Islet precursor cell (in vitro differentiated cells): ENCODE measurements around the gene RETREG2.

Experiments
- DNase-seq: peaks from one replicate; pipeline ENCODE4 v3.0.0-alpha.2; 2018

Gene RETREG2, protein sequence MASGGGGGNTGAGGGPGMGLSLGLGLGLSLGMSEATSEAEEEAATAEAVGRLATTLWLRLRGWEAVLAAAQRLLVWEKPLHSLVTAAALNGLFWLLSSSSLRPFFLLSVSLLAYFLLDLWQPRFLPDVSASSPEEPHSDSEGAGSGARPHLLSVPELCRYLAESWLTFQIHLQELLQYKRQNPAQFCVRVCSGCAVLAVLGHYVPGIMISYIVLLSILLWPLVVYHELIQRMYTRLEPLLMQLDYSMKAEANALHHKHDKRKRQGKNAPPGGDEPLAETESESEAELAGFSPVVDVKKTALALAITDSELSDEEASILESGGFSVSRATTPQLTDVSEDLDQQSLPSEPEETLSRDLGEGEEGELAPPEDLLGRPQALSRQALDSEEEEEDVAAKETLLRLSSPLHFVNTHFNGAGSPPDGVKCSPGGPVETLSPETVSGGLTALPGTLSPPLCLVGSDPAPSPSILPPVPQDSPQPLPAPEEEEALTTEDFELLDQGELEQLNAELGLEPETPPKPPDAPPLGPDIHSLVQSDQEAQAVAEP

DNA sequence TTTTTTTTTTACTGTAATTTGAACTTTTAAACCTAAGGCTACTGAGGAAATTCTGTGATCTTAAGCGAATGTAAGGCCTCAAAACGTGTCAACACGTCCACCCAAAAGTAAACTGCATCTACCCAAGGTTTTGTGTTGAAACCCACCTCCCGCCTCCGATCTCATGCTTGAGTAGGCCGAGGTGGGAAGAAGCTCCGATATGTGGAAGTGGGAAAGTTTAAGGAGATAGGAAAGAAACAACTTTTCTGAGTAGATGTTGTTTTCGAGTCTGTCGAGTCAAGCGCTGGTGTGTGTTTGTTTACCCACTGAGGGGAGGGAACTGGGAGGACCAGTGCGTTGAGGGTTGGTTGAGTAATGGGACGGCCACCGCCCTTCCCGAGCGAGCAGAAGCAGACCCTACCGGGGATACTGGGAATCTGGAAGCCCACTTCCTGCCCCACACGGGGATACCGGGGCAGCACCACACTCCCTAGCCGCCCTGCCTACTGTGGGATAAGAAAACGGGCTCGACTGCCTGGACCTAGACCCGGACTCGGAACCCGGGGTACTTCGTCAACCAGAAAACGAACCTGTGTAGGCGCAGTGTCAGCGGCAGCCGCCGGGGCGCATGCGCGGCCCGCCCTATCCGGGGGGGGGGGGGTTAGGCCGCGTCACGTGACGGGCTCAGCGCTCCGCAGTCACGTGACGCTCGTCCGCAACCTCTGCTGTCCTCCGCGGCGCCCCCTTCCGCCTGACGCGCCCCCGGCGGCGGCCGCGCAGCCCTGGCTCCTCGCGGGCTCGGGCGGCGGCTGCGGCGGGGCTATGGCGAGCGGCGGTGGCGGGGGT, at the start of gene RETREG2:
Gene RETREG2 (plus strand): TSS at position 724 of the 825 bp plus-strand sequence. CDS start 78 bp downstream, at position 802.
- peak; percentile 95 for DNase-seq

DNA sequence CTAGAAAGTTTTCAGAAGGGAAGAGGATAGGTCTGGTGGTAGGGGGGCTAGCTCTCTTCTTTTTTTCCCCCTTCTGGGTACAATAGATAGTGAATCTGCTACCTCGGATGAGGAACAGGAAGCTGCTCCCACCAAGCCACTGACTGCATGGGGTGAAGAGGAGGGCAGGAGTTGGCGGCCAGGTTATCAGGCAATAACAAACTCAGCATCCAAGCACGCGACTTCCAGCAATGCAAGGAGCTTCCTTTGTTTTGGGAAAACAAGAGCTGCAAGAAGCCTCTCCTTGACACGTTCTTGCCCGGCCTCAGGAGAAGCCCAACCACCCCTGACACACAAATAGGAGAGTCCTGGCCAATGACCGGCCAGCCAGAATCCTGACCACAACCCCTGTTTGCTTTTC, 49.7 kb upstream of the RETREG2 start:
- no peak for DNase-seq

DNA sequence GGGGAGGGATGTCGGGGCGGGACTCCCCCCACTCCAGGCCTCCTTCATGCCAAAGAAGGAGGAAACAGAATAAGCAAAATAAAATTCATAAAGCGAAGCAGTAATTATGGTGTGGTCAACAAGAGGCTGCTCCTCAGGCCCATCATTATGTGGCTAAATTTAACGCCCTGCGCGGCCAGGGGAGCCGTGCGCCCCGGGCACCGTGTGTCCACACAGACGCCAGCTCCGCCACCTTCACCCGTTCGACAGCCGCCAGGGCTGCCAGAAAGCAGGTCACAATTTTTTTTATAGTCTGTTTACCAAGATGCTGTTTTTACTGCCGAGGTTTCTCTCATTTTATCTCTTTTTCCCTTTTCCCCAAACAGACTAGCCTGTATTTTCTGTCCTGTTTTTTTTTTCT, 48.5 kb upstream of the RETREG2 start:
- DNase-seq: no peak

DNA sequence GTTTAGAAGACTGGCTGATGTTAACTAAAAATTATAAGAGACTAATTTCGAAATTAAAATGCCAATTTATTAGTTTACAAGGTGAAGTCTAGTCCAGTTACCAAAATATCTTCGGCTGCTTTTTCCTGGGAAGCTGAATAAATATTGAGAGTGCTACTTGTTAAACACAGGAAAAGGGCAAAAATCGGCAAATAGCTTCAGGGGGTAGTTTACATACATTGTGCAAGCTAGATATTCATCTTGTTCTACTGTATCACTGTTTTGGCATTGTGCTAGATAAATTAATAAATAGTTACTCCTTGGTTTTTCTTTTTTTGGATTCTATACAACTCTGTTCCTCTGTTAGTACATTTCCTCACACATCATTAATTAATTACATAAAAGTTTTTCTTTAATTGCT, 46.7 kb upstream of the RETREG2 start:
- DNase-seq: no peak

DNA sequence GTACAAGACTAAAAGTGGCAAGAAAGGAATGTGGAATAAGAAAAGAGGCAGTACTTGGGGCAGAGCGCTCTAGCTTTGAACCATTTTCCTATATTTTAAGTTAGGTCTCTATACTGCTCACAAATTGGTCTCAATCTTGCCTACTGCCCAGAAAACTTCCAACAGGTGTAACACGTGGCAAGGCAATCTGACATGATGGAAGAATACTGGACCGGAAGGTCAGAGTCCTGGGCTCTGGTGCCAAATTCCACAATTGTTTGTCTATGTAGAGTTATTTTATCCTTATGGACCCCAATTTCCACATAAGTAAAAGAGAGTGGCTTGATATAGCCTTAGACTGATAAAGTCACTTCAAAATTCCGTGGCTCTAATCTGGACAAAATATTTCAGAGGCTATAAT, 46.3 kb upstream of the RETREG2 start:
- no peak for DNase-seq

DNA sequence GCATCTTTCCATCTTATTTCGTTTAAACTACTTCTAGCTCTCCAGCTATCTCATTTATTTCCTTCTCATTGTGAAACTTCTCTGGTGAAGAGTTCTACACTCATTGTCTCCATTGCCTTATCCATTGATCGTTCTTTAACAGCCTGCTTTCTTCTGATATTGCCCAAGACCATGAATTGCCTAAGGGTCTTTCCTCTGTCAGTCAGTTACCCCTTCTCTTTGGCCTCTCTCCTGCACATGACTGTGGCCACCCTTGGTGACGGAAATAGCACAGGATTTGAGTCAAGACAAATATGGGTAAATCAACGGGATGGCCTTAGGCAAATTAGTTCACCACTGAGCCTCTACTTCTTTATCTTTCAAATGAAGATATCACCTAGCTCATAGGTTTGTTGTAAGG, 44.1 kb upstream of the RETREG2 start:
- DNase-seq: no peak

DNA sequence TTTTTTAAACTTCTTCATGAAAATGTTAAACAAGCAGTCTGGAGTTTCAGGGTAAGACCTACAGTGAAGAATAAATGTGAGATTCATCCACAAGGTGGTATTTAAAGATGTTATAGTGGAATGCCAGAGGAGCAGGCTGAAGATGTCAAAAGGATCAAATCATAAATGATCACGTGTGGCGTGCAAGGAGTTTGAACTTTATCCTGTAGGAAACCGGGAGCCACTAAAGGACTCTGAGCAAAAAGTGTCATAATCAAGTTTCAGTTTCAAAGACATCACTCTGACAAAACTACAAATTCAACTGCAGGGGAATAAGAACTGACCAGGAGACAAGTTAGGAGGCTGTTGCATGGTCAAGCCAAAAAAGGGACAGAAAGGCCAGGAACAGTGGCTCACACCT, 37.4 kb upstream of the RETREG2 start:
- DNase-seq: no peak

DNA sequence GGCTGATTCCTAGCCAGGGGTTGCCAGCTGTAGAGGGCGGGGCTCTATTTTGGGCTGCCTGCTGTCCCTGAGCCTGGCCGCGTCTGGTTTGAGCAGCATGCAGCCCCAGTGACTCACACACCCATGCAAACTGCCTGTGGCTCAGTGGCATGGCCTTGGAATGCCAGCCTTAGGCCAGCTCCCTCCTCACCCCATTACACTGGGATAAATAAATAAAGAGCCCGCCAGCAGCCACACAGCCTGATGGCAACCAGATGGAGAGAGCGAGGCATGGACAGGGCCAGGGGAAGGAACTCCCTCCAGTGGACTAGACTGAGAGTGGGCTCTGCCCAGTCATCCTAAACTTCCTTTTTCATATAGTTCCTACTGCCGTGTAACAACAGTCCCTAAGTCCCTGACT, 35.7 kb upstream of the RETREG2 start:
- DNase-seq: peak; percentile 81

DNA sequence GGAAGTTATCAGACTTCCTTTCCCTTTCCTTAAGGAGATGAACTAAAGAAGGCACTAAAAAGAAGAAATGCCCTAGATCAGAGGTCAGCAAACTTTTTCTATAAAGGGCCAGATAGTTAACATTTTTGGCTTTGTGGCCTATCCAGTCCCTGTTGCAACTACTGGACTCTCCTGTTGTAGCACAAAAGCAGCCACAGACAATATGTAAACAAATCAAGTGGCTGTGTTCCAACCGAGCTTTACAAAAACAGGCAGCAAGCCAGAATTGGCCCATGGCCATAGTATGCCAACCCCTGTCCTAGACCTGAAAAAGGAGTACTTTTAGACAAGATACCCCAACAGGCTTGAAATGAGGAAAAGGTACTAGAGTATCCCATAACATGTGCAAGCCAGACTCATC, 28.4 kb upstream of the RETREG2 start:
- no peak for DNase-seq

DNA sequence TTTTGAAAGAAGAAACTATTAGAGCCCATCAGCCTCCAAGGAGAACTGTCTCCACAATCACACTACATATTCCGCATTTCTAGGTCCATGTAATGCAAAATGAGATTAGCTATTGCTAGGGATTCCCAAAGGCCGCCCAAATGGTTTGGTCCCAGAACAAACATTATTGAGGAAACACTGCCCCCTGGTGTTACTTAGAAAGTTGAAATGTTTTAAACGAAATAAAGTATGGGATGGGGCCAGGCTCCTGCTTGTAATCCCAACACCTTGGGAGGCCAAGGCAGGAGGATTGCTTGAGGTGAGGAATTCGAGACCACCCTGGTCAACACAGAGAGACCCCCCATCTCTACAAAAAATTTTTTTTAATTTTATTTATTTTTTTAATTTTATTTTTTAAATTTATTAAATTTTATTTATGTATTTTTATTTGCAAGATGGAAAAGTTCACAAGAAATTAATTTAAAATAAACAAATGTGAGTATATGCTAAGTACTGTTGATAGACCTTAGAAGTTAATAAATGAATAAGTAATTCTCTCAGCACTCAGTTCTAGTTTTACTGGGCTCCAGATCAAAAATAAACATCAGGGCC, 22.9 kb upstream of the RETREG2 start:
- DNase-seq: no peak

DNA sequence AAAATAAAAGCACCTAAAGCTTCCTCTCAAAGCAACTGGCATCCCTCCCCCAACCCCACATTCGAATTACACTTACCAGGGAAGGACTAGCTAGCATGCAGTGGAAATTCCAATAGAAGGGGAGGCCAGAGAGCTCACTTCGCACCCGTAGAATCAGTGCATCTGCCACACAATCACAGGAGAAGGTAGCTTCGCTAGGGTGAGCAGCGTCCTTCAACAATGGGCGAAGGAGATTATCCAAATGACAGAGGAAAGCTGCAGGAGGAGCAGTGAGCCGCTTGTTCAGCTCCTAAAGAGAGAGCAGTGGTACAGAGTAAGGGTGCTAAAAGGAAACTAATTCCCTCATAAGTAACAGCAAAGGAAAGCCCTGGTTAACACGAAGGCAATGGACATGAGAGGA, 20.7 kb upstream of the RETREG2 start:
- DNase-seq: no peak

DNA sequence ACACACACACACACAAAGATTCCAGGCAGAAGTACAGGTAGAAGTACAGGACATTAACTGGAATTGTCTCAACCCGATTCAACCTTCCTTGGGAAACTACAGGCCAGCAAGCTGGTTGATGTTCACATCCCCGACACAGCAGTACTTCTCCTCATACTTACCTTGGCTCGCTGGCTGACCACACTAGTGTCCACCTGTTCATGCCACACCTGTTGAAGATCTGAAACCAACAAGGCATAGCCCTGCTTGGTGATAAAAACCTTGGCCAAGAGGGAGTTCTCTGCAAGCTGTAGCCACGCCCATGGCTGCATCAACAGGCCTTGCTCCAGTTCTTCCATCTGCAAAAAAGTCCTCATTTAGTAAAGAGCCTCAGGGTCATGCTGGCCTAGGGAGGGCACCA, 20.1 kb upstream of the RETREG2 start:
- no peak for DNase-seq

DNA sequence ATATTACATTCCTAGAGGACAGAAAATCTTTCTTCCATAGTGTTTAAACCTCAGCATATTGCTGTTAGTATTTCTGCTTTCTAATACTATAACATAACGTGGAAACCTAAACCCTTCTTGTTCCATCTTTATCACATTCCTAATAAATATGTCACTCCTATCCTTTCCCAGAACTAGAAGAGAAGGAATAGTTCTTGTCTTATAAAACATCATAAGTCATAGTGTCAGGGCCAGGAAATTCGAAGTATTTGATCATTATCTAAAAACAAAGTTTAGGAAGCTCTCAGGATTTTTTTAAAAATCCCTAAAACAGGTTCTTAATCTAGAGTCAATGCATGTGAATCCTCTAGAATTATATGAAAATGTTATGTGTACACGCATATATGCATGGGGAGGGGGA, 19.5 kb upstream of the RETREG2 start:
- DNase-seq: no peak

DNA sequence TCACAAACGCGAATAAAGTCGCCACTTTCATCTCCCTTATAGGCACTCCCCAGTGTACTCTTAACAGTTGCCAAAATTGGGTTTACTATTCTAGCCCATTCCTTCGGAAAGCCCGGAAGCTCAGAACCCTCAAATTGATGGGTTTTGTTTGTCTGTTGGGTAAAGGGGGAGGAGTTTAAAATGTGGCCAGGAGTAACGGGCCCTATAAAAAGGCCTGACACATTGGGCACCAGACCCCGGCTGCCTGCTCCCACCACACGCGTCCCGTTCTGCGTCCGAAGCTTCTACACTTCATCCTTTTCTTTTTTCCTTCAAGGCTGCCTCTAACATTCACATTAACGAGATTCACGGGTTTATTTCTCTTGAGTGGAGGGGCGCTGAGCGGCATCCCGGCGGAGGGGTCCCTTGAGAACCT, 18.3 kb upstream of the RETREG2 start:
- DNase-seq: no peak

DNA sequence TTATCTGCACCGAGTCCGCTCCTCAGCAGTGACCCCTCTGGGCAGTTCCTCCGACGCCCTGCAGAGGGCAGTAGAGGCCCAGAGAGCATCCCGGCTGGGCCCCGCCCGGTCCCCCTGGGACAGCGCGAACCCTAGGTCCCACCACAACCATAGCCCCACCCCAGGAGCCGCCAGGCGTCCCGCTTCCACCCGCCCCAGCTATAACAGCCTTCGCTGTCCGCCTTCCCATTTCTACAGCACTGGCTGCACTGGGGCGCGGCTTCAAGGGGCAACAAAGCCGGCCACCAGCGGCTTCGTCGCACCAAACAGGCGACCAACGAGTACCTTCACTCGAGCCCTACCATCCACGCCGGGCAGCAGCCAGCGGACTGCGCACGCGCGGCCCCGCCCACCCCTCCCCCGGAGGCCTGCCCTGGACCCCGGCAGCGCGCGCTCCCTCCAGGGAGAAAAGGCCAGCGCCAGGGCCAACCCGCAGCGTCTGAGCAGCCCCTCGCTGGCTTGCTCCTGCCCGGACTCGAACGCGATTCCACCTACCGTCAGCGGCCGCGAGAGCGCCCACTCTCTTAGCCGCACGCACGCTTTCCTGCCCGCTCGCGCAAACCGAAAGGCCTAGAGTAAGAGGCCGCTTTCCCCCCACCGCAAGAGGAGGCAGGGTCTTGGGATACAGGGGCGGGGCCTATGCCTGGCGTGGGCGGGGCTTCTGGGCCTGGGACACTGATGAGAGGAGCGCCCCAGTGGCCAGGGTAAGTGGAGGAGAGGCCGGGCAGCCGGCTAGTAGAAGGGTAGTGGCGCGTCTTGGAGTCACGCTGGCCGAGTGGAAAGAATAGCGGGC, 17.7 kb upstream of the RETREG2 start, which contains the start of gene NHEJ1:
Gene NHEJ1 (minus strand): TSS at position 630 of the 832 bp plus-strand sequence. CDS start 2,453 bp downstream, outside the sequence.
- peak; percentile 98 for DNase-seq

DNA sequence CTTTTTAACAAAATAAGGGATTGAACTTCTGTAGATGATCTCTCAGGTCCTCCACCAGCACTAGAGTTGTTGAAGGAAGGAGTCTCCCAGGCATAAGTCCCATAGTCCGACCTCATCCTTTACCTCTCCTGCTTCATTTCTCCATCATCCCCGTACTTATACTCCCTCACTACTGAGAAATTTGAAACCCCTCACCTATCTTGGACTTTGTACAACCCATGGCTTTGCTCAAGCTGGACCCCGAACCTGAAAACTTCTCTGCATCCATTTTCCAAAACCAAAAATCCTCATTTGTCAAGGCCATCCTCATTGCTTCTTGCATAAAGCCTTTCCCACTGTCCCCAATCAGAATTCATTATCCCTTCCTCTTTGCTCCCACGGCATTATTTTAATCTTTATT, 17.0 kb upstream of the RETREG2 start:
- no peak for DNase-seq

DNA sequence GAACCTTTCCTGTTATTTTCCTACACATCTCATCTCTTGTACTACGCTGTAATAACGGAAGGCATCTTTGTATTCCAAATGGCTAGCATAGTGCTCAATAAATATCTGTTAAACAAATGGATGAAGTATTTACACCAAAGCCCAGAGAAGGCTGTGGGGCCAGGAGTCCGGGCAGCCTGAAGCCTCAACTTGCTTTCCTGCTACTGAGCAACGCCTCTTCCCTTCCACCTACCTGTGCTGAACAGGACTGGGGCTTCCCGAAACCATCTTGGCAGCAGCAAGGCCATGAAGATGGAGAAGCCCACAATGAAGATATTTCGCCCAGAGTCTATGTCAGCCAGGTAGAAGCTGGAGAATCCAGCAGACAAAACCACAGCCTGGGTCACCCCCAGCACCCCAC, 14.9 kb upstream of the RETREG2 start:
- no peak for DNase-seq

DNA sequence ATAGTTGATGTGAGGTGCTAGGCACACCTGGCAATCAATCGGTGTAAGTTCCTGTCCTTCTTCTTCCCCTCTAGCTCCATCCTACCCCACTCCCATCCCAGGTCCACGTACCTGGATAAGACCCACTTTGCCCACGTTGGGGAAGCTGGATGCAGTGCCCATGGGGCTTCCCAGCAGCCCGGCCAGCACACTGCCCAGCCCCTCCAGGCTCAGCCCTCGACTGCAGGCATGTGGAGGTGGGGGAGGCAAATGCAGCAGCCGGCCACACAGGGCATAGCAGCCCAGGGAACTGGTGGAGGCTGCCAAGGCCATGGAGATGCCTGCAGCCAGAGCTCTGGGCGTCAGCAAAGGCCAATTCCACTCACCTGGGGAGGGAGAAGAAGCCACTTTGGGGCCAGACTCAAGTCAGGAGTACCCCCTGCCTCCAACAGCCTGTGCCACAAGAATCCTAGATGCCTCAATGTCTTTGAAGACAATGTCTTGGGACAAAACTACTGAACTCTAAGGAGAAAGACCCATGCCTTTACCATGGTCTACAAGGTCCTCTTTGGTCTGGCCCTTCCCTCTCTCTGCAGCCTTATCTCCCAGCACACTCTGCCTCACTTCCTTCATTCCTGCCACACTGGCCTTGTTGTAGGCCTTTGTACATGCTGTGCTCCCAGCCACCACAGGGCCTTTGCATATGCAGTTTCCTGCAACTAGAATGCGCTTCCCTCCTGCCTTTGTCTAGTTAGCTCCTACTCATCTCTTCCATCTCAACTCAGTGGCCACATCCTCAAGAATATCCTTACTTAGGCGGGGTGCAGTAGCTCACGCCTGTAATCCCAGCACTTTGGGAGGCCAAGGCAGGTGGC, 12.8 kb upstream of the RETREG2 start:
- no peak for DNase-seq

DNA sequence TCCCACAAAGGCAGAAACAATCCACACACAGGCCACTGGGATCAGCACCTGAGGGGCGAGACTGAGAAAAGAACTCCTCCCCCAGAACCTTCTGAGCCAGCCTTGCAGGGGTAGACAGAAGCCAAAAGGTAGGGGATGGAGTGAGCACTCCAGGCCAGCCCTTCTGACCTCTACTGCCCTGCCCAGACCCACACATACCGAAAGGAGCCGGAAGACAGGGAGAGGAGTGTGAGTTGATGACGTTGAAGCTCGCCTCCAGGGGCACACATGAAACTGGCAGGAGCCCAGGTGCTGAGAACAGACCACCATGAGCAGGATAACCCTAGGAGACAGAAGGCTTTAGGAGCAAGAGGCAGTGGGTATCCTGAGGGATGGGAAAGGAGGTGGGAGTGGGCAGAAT, 10.1 kb upstream of the RETREG2 start:
- no peak for DNase-seq

DNA sequence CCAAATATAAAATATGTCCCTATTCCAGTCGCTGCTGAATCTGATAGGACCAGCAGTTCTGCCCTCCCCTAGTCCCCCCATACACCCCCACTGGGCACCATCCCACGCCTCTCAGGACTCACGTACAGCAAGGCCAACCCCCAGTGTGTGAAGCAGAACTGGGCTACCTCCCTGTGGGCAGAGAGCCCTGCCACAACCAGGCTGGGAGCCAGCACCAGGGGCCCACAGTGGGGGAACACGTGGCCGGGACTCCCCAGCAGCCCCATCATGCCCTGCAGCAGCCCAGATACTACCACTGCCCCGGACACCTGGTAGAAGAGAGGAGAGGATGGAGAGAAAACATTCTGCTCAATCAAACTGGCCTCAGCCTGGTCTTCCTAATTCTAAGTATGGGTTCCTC, 9.5 kb upstream of the RETREG2 start:
- no peak for DNase-seq

DNA sequence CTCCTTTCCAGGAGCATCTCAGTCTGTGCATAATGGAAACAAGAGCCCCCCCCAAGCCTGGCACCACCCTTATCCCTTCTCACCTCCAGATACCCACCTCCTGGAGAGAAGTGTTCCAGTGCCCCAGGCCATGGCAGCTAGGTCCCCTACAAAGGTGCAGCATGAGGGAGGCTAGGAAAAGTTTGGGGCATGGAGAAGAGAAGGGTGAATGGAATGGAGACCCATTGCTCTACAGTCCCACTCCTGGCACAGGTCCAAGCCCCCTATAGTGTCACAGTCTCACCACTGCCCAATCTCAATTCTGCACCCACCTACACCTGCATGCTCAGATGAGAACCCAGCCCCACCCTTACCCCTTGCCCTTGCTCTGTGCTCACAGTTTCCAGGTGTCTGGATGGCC, 9.1 kb upstream of the RETREG2 start:
- DNase-seq: no peak
